GM19193 (cell line): ENCODE measurements around the gene RAP1A.

Experiments used
- POLR2A ChIP-seq: IDR thresholded peaks from 4 replicates; pipeline ENCODE4 v1.6.1; 2011; ENCODE audit not compliant: insufficient read depth, insufficient read length; ENCODE audit errors: extremely low read depth

Gene RAP1A

DNA sequence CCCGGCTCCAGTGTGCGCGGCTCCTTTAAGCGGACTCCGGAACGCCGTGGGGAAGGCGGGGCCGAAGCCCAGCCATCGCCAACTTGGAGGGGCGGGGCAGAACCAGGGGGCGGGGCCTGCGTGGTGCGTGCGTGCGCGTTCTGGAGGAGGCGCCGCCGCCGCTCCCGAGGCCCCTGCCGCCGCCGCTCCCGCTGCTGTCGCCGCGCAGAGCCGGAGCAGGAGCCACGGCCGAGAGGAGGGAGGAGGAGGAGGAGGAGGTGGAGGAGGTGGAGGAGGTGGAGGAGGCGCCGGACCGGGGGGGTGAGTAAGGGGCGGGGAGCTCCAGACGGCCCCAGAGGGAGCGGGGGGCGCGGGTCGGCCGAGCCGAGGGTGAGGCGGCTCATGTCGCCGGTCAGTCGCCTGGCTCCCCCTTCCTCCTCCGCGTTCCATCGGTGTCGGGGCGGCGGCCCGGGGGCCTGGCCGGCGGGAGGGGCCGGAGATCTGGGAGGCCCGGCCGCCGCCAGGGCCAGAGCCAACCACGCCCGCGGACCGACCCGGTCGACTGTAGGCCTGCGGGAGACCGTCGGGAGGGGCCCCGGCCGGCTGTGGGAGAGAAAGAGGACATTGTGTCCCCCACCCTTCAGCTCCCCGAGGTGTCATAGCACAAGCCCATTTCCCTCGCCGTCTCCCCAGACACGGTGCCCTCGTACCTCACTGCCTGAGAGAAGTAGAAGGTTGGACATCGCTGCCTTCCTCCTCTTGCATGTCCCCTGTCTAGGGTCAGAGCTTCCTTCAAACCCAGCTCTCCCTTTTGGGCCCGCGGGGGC, at the start of gene RAP1A:
Gene RAP1A (plus strand): TSS at position 155 of the 806 bp plus-strand sequence. CDS start 71,572 bp downstream, outside the sequence.
- peak; percentile 67 for TF ChIP-seq POLR2A

DNA sequence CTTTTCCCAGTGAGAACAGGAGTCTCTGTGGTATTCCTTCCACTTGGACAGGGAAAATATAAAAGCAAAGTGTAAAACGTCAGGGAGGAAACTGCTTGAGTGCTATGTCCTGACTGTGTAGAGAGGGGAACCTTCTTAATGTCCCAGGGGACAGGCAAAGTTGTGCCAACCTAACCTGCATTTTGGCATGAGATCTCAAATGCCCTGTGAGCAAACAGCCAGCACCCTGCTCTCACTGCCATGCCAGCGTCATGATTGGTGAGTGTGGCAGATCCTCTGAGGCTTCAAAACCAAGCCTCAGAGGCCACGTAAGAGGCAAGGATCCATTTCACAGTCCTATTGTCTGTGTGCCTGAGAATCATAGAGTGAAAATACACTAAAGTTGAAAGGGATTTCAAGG, 49.7 kb upstream of the RAP1A start:
- no peak for TF ChIP-seq POLR2A

DNA sequence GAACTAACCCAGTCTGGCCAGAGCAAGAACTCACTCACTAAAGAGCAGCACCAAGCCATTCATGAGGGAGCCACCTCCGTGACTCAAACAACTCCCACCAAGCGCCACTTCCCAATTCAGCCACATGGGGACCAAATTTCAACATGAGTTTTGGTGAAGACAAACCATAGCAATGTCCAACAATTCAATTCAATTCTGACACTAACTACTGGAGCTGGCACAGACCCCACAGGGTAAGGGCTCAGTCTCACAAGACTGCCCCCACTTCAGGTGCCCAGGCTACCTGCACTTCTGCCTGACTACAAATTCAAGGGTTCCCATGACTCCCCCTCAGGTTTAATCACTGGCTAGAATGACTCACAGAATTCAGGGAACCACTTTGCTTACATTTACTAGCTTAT, 48.8 kb upstream of the RAP1A start:
- TF ChIP-seq POLR2A = no peak

DNA sequence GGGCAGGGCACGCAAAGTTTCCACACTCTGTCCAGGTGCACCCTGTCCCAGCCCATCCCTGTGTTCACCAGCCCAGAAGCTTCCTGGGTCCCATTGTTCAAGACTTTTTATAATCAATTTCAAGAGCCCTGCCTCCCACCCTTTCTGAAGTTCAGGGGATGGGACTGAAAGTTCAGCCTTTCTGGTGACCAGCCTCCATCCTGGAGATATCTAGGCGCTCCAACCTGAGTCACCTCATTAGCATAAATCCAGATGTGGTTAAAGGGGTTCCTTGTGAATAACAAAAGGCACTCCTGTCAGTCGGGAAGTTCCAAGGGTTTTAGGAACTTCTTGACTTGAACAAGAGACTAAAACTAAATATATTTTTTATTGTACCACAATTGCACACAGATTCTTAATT, 48.4 kb upstream of the RAP1A start:
- no peak for TF ChIP-seq POLR2A

DNA sequence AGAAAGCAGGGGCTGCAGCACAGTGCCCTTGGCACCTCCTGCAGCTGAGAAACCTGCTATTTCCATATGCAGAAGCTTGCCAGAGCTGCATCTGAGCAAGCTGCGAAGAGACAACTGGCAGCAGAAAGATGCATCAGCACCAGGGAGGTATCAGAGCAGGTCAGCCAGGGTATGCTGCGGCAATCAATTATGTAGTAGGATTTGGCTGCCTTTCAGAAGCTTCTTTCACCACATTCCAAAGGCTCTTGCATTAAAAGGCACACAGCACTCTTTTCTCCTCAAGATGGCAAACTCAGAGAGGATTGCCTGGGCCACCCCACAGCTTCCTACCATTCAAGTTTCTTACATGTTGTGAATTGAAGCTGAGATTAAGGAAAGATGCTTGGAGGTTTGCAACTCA, 47.6 kb upstream of the RAP1A start:
- no peak for TF ChIP-seq POLR2A

DNA sequence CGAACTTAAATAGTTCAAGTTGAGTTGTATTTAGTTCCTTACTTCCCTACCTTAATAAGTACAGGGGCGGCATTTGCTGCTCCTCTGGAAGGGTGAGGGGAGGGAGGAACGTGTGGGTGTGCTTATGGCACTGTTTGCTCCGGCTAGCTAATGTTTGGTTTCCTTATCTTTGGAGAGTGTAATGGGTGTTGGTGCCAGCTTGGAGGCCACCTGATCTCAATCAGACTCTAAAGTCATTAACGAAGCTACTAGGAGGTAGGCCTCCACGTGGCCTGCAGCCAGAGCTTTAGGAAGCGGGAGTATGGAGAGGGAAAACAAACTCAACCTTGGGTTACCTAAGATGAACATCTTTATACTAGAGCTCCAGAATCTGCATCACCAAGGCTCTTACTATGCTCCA, 43.0 kb upstream of the RAP1A start:
- no peak for TF ChIP-seq POLR2A

DNA sequence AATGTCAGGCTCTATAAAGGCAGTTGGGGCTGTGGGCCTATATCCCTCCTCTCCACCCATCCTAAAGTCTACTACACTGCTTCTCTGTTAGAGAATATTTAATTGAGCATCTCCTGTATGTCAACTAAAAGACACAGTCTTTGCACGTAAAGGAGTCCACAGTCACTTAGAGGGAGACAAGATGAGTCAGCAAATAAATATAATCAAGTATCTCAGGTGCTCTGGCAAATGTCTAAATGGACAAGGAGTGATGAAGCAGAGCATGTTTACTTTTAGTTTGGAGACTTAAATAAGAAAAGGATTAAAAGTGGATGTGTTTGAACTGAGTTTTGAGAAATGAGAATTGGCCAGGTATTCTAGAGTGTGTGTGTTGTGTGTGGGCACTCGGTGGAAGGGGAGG, 41.8 kb upstream of the RAP1A start:
- no peak for TF ChIP-seq POLR2A

DNA sequence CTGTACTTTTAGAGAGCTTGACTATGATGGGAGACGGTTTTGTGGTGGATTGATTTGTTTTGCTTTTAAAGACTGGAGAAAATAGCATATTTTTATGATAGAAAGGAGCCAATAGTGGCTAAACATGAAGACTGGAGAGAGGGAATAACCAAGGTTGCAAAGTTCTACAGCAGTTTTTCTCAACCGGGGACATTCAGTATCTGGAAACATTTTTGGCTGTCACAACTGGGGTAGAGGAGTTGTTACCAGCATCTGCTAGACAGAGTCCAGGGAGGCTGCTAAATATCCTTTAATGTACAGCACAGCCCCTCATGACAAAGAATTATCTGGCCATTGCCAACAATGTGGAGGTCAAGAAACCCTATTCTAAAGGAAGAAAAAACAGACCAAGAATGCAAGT, 38.4 kb upstream of the RAP1A start:
- no peak for TF ChIP-seq POLR2A

DNA sequence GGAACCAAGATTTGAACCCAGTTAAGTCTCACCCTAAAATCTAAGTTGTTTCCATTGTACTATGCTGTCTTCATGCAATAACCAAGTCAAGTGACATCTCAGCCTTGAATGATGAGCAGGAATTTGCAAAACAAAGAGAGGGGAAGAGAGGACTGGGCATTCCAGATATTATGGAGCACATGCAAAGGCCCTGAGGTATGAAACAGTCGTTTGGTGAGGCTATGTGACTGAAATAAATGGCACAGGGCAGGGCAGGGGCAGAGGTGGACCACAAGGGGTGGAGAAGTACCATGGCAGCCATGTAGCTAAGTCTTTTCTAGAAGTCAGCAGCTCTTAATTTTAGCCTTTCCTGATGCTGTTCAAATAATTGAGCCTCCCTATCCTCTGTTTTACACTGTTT, 37.6 kb upstream of the RAP1A start:
- TF ChIP-seq POLR2A = no peak

DNA sequence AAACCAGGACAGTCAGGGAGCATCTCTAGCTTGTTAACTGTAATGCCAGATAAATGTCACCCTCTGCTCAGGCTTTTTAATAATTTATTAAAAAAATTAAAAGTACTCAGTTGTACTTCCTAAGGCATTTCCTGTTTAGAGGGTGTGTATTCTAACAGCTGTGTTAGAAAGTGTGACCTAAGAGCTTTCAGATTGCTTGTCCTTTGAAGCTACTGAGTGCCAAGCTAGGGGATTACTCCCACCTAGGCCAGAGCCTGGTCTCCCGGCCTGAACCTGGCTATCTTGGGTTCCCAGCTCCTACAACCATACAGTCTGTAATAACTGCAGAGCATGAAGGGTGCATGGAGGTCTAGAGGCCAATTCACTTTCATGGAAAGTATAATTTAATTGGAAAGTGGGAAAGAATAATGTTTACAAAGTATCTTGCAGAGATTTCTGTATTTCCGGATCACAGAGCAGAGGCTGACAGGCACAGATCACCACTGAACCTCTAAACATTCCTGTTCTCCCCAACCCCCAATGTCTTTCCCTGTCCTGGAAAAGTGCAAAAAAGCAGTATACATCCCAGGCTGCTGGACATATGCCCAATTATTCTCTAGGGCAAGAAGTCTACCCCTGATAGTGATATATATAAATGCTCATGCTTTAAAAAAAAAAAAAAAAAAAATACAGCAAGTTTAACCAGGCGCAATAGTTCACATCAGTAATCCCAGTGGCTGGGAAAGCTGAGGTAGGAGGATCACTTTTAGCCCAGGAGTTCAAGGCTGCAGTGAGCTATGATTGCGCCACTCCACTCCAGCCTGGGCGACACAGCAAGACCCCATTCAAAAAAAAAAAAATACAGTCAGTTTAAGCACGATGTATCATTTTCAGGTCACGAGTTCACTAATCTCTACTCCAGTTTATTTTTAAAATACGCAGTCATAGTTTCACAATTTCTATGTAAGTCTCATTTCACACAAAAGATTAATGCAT, 36.7 kb upstream of the RAP1A start:
- no peak for TF ChIP-seq POLR2A

DNA sequence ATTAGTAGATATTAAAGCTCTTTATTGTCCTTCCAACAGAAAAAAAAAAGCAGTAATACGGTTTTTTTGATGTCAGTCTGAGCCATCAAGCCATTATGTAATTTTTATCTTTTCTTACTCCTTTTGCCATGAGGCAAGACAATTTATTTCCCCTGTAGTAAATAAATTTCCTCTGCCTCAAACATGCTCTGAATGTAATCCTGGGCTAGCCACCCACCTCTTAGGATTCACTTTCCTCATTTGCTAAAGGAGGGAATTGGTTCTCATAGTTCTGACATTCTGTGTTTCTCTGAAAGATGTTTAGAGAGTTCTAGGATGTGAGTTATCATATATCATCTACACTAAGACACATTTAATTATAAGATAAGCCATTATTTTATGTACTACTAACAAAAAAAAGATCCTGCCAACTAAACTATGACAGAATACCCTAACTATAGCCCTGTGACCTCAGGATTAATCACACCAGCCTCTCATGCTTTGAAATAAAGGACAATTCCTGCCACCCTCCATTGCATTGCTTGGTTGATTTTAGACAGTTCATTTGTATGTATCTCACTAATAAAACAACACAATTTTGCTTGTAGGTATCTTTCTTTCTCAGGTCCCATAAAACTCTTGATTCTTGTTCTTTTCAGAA, 34.0 kb upstream of the RAP1A start:
- TF ChIP-seq POLR2A = no peak

DNA sequence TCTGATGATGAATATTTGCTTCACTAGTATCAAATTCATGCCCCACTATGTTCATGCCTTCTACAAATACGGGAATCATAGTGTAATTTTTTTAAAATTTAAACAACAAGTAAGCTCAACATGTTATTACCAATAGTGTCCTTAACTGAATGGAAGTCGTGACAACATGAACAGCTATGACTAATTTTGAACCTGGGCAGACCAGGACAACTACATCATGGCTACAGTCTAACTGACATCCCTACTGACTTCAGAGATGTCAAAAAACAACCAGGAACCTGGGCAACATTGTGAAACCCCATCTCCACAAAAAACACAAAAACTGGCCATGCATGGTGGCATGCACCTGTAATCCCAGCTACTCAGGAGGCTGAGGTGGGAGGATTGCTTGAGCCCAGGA, 33.5 kb upstream of the RAP1A start:
- TF ChIP-seq POLR2A = no peak

DNA sequence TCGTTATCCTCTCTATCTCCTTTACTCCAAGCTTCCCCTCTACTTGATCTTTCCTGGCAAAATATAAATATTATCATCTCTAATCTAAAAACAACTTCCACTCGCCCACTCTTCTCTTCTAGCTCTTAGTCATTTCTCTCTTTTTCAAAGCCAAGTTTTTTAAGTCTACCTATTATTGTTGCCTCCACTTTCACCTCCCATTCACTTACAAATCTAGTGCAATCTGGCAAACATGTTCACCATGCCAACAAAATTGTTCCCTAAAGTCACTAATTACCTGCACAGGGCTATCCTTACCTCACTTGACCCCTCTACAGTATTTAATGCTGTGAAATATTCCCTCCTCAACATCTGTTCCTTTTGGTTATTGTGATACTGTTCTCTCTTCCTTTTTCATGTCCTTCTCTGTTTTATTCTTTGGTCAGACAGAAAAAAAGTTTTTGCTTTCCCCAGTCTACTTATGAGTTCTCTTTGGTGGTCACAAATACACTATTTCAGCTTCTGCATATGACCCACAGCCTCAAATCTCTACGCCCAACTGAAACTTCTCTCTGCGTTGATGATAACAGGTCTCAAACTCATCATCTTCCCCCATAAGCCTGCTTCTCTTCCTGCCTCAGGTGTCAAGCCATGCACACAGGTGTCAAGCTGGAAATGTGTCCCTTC, 31.9 kb upstream of the RAP1A start:
- no peak for TF ChIP-seq POLR2A

DNA sequence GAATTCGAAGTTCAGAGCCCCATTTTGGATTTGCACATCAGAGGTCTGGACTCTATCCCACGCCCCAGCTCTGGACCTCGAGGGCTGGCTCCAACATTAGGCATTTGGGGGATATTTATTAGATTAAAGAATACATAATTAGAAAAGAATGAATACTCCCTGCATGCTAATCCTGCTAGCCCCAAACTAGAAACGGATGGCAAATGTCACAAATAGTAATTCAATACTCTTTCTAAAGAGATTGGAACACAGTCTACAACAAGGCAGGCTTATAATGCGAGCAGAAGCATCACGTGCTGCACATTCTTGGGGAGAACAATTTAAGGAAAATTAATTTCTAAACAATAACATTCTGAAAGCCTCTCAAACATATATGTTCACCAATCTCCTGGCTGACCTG, 27.7 kb upstream of the RAP1A start:
- TF ChIP-seq POLR2A = no peak
